Fibroblast of lung (primary cell): Measurements from ENCODE around the gene FHL1. TPM values are rescaled to one million over a fixed set of nuclear protein-coding genes. Genes with fewer than 3 reads are reported as not detected.

Experiments
- DNase-seq, 2 donors: peaks; one replicate each; pipeline versions ENCODE4 v3.0.0 to v3.0.0-alpha.2; 2010; ENCODE audit warnings: low read depth in 2 of 2
- H2AFZ ChIP-seq: 2 replicates; pipeline ENCODE4 v1.5.1; 2012; ENCODE audit warnings: low read length, control low read depth, inconsistent platforms
- H3K27ac ChIP-seq: 2 replicates; pipeline ENCODE4 v1.5.1; 2011; ENCODE audit warnings: low read length, control low read depth; ENCODE audit not compliant: insufficient read depth
- H3K27me3 ChIP-seq: 2 replicates; pipeline ENCODE4 v1.5.1; 2011; ENCODE audit warnings: mild to moderate bottlenecking, low read length; ENCODE audit not compliant: control insufficient read depth, insufficient read depth
- H3K36me3 ChIP-seq: 2 replicates; pipeline ENCODE4 v1.5.1; 2011; ENCODE audit warnings: low read length; ENCODE audit not compliant: control insufficient read depth, insufficient read depth
- H3K4me1 ChIP-seq: 2 replicates; pipeline ENCODE4 v1.5.1; 2011; ENCODE audit warnings: low read length; ENCODE audit not compliant: control insufficient read depth, insufficient read depth; ENCODE audit errors: extremely low read depth
- H3K4me2 ChIP-seq: 2 replicates; pipeline ENCODE4 v1.5.1; 2011; ENCODE audit warnings: low read length, control low read depth; ENCODE audit not compliant: insufficient read depth; ENCODE audit errors: extremely low read depth
- H3K4me3 ChIP-seq, 4 experiments: fragments of 200-600 bp in 1 of 4; sonication (generic) in 1 of 4; replicated peaks in 1 of 4; 2 replicates each; pipeline ENCODE4 v1.5.1; 2011 to 2016; ENCODE audit warnings: low read length in 4 of 4, low read depth in 3 of 4, mild to moderate bottlenecking in 3 of 4, control low read depth in 2 of 4, inconsistent platforms in 1 of 4, mixed read lengths in 1 of 4; ENCODE audit not compliant: insufficient read depth in 1 of 4; ENCODE audit errors: control extremely low read depth in 1 of 4
- H3K79me2 ChIP-seq: 2 replicates; pipeline ENCODE4 v1.5.1; 2012; ENCODE audit warnings: mild to moderate bottlenecking, low read length, inconsistent platforms; ENCODE audit not compliant: control insufficient read depth, insufficient read depth
- H3K9ac ChIP-seq: 2 replicates; pipeline ENCODE4 v1.5.1; 2011; ENCODE audit warnings: mild to moderate bottlenecking, low read length, control low read depth; ENCODE audit not compliant: insufficient read depth
- H3K9me3 ChIP-seq: 2 replicates; pipeline ENCODE4 v1.5.1; 2012; ENCODE audit warnings: low read depth, low read length; ENCODE audit not compliant: control insufficient read depth, insufficient read depth
- H4K20me1 ChIP-seq: 2 replicates; pipeline ENCODE4 v1.5.1; 2011; ENCODE audit warnings: low read length; ENCODE audit not compliant: control insufficient read depth, insufficient read depth; ENCODE audit errors: extremely low read depth
- CTCF ChIP-seq, 2 donors: IDR thresholded peaks in 1 of 2; conservative IDR thresholded peaks in 1 of 2; 1 replicate in 1 of 2; 2 replicates in 1 of 2; pipeline ENCODE4 v1.5.1; 2011 to 2012; ENCODE audit warnings: low read length in 2 of 2, control low read depth in 1 of 2, inconsistent platforms in 1 of 2, low read depth in 1 of 2, mild to moderate bottlenecking in 1 of 2
- EZH2 ChIP-seq: IDR thresholded peaks from 2 replicates; pipeline ENCODE4 v1.5.1; 2012; ENCODE audit warnings: low read length, control low read depth, mild to moderate bottlenecking; ENCODE audit errors: missing control alignments
- polyA plus RNA-seq, 2 donors: library from polyadenylated mRNA; depleted of rRNA in 1 of 2; stranded (reverse) in 1 of 2; unstranded in 1 of 2; fragments of >200 nt; gene quantifications; 2 replicates each; pipeline ENCODE4 v1.2.1, GENCODE V29; 2011 to 2012; ENCODE audit warnings: missing spikeins in 1 of 2
- total RNA-seq: library from RNA; depleted of rRNA; stranded (reverse); fragments of >200 nt; gene quantifications from 2 replicates; pipeline ENCODE4 v1.2.1, GENCODE V29; 2014

Gene FHL1
- total and polyA plus RNA-seq, 2 donors (not counting 1 experiment from before 2014, with no cell fraction given): 180 to 627 TPM

GRCh38 chrX:136196691-136197155 is 49.4 kb downstream of the FHL1 start:
- DNase-seq: peak in 1 of 2 donors; percentile 41
- H3K4me2 ChIP-seq: no peak overlapping the region
- no peaks in the 10 kb centered on the region for H3K9me3 ChIP-seq
- TF ChIP-seq EZH2 (no peak), CTCF (conservative IDR thresholded peaks at IDR 0.05 in 1 of 2, IDR thresholded peaks at IDR 0.05 in 1 of 2; ENCODE audit: low read depth in 1 of 2, low read length in 2 of 2) (no peak)
- H3K79me2 ChIP-seq: no peaks in the 10 kb centered on the region
- H3K4me1 ChIP-seq: peaks cover 14% of the 10 kb centered on the region
- no peaks in the 10 kb centered on the region for H3K36me3 ChIP-seq
- no peaks in the 10 kb centered on the region for H3K27me3 ChIP-seq
- no peak overlapping the region for H3K9ac ChIP-seq
- no peaks in the 10 kb centered on the region for H4K20me1 ChIP-seq
- H3K27ac ChIP-seq: no peak overlapping the region
- H3K4me3 ChIP-seq: no peak overlapping the region
- no peak overlapping the region for H2AFZ ChIP-seq

GRCh38 chrX:136198010-136198409 is 50.7 kb downstream of the FHL1 start:
- Histone ChIP-seq H3K79me2 (no peaks in the 10 kb centered on the region), H4K20me1 (no peaks in the 10 kb centered on the region), H3K4me3 (no peak overlapping the region), H3K36me3 (no peaks in the 10 kb centered on the region), H3K9me3 (no peaks in the 10 kb centered on the region), H3K27ac (no peak overlapping the region), H3K27me3 (no peaks in the 10 kb centered on the region), H3K4me2 (no peak overlapping the region), H3K9ac (no peak overlapping the region), H3K4me1 (peaks cover 10% of the 10 kb centered on the region), H2AFZ (no peak overlapping the region)
- no peak for TF ChIP-seq EZH2
- no peak for TF ChIP-seq CTCF (conservative IDR thresholded peaks at IDR 0.05 in 1 of 2, IDR thresholded peaks at IDR 0.05 in 1 of 2; ENCODE audit: low read depth in 1 of 2, low read length in 2 of 2)
- DNase-seq: peak in 1 of 2 donors; percentile 35

DNA sequence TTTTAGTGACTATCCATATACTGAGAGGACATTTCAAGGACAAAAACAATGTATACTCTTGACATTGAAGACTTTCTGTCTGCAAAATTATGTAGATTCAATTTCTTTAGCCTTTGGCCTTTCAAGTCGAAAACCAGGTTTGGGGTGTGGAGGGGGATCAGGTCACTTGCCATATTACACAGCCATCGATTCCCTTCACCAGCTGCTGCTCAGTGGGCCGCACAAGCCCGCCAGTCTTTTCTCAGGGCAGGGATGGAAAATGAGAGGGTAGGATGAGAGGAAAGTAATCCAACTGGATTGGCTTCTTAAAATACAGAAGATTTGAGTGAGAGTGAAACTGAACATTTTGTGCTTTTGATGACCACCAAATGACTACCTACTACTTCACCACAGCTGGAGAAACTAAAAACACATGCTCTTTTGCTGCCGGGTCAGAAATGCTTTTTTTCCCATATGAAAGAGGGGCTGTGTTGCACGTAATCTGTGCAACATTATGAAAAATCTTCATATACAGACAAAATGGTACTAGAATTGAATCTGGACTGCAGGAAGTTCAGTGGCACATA is 51.4 kb downstream of the FHL1 start:
- no peaks in the 10 kb centered on the region for H3K79me2 ChIP-seq
- H3K9ac ChIP-seq: no peak overlapping the region
- peak overlapping the region; percentile 16 for H3K4me2 ChIP-seq
- no peaks in the 10 kb centered on the region for H3K36me3 ChIP-seq
- H3K9me3 ChIP-seq: no peaks in the 10 kb centered on the region
- no peaks in the 10 kb centered on the region for H4K20me1 ChIP-seq
- H3K27ac ChIP-seq: peak overlapping the region; percentile 29
- H2AFZ ChIP-seq: no peak overlapping the region
- H3K27me3 ChIP-seq: no peaks in the 10 kb centered on the region
- no peak for TF ChIP-seq CTCF (conservative IDR thresholded peaks at IDR 0.05 in 1 of 2, IDR thresholded peaks at IDR 0.05 in 1 of 2; ENCODE audit: low read depth in 1 of 2, low read length in 2 of 2)
- no peak for TF ChIP-seq EZH2
- H3K4me1 ChIP-seq: peaks cover 6% of the 10 kb centered on the region
- no peak for DNase-seq
- no peak overlapping the region for H3K4me3 ChIP-seq
